Nephron (organoid): Measurements from ENCODE around the gene TPR.
"Not testable (repeated sequence)": the region's sequence is repeated elsewhere in the genome, so short reads cannot be mapped to it uniquely, and the experiment has no call there.

Source experiments
- H3K27ac Mint-ChIP-seq, 3 experiments: 2 replicates each; pipeline ENCODE4 v1.8.0; 2020; ENCODE audit warnings: mixed read lengths in 3 of 3, mild to moderate bottlenecking in 2 of 3, moderate library complexity in 1 of 3
- H3K27me3 Mint-ChIP-seq: 2 replicates; pipeline ENCODE4 v1.8.0; 2021; ENCODE audit warnings: low read depth, mild to moderate bottlenecking, moderate library complexity, mixed read lengths
- H3K36me3 Mint-ChIP-seq: 2 replicates; pipeline ENCODE4 v1.8.0; 2020; ENCODE audit warnings: low read depth, mixed read lengths
- H3K4me1 Mint-ChIP-seq: 2 replicates; pipeline ENCODE4 v1.8.0; 2020; ENCODE audit warnings: mixed read lengths
- H3K4me3 Mint-ChIP-seq, 3 experiments: 2 replicates each; pipeline ENCODE4 v1.8.0; 2020; ENCODE audit warnings: mild to moderate bottlenecking in 3 of 3, mixed read lengths in 3 of 3, moderate library complexity in 2 of 3
- H3K9me3 Mint-ChIP-seq: 2 replicates; pipeline ENCODE4 v1.8.0; 2020; ENCODE audit warnings: mixed read lengths
- CTCF ChIP-seq, 3 experiments: fragments of 200-600 bp; sonication (generic); IDR thresholded peaks; one replicate each; pipeline ENCODE4 v1.5.0; 2021; ENCODE audit warnings: antibody characterized with exemption in 3 of 3; ENCODE audit not compliant: unreplicated experiment in 3 of 3

TPR gene

GRCh38 chr1:186418503-186418902, 43.5 kb upstream of the TPR start:
- H3K4me3 Mint-ChIP-seq = no peak overlapping the region
- H3K27ac Mint-ChIP-seq = peak overlapping the region in 1 of 3 experiments; percentile 24
- no peaks in the 10 kb centered on the region for H3K27me3 Mint-ChIP-seq
- TF ChIP-seq CTCF (IDR thresholded peaks at IDR 0.05; ENCODE audit: unreplicated experiment in 3 of 3) = no peak
- no peaks in the 10 kb centered on the region for H3K9me3 Mint-ChIP-seq
- H3K36me3 Mint-ChIP-seq = peaks cover 32% of the 10 kb centered on the region
- H3K4me1 Mint-ChIP-seq = no peaks in the 10 kb centered on the region

- H3K27me3 Mint-ChIP-seq = no peaks in the 10 kb centered on the region
- no peak overlapping the region for H3K4me3 Mint-ChIP-seq
- no peak overlapping the region for H3K27ac Mint-ChIP-seq
- H3K4me1 Mint-ChIP-seq = no peaks in the 10 kb centered on the region
- H3K9me3 Mint-ChIP-seq = no peaks in the 10 kb centered on the region
- H3K36me3 Mint-ChIP-seq = peaks cover 14% of the 10 kb centered on the region
- no peak for TF ChIP-seq CTCF (IDR thresholded peaks at IDR 0.05; ENCODE audit: unreplicated experiment in 3 of 3)
Observed at GRCh38 chr1:186413319-186413718, 38.3 kb upstream of the TPR start.

- Mint-ChIP-seq H3K27me3 (no peaks in the 10 kb centered on the region), H3K9me3 (no peaks in the 10 kb centered on the region), H3K36me3 (peaks cover 20% of the 10 kb centered on the region), H3K4me3 (no peak overlapping the region), H3K27ac (no peak overlapping the region), H3K4me1 (no peaks in the 10 kb centered on the region)
- no peak for TF ChIP-seq CTCF (IDR thresholded peaks at IDR 0.05; ENCODE audit: unreplicated experiment in 3 of 3)
Observed at GRCh38 chr1:186409091-186409490, 34.0 kb upstream of the TPR start.

GRCh38 chr1:186404454-186405051, 29.5 kb upstream of the TPR start:
- Mint-ChIP-seq H3K4me1 (no peaks in the 10 kb centered on the region), H3K4me3 (no peak overlapping the region)

GRCh38 chr1:186403632-186404031, 28.6 kb upstream of the TPR start:
- Mint-ChIP-seq H3K27me3 (no peaks in the 10 kb centered on the region), H3K36me3 (peaks cover 44% of the 10 kb centered on the region), H3K9me3 (no peaks in the 10 kb centered on the region), H3K4me3 (no peak overlapping the region), H3K4me1 (no peaks in the 10 kb centered on the region), H3K27ac (no peak overlapping the region)
- no peak for TF ChIP-seq CTCF (IDR thresholded peaks at IDR 0.05; ENCODE audit: unreplicated experiment in 3 of 3)

More at GRCh38 chr1:186404454-186405051, 29.5 kb upstream of the TPR start:
- Mint-ChIP-seq H3K27me3 (no peaks in the 10 kb centered on the region), H3K27ac (no peak overlapping the region), H3K9me3 (no peaks in the 10 kb centered on the region), H3K36me3 (peaks cover 40% of the 10 kb centered on the region)
- TF ChIP-seq CTCF (IDR thresholded peaks at IDR 0.05; ENCODE audit: unreplicated experiment in 3 of 3) = peak; percentile 53 to 68 (median 55)

- H3K4me1 Mint-ChIP-seq, H3K27ac Mint-ChIP-seq, H3K27me3 Mint-ChIP-seq, H3K9me3 Mint-ChIP-seq, H3K4me3 Mint-ChIP-seq: not testable (repeated sequence)
- peaks cover 41% of the 10 kb centered on the region for H3K36me3 Mint-ChIP-seq
Observed at GRCh38 chr1:186401446-186401845, 26.4 kb upstream of the TPR start.

- H3K9me3 Mint-ChIP-seq, H3K27ac Mint-ChIP-seq, H3K4me3 Mint-ChIP-seq, H3K4me1 Mint-ChIP-seq, H3K27me3 Mint-ChIP-seq: not testable (repeated sequence)
- H3K36me3 Mint-ChIP-seq = peaks cover 59% of the 10 kb centered on the region
Observed at GRCh38 chr1:186392711-186393110, 17.7 kb upstream of the TPR start.
